ENCODE results near the gene SLC13A4.
"Not testable (repeated sequence)": the region's sequence is repeated elsewhere in the genome, so short reads cannot be mapped to it uniquely, and the experiment has no call there.

SLC13A4 gene

GRCh38 chr7:135704074-135704473 lies 23.9 kb downstream of the SLC13A4 start:
- DNase-seq (ENCODE audit: extremely low read depth in 1 of 2, low read depth in 1 of 2), result no peak

GRCh38 chr7:135697276-135698049 lies 30.5 kb downstream of the SLC13A4 start:
- DNase-seq (ENCODE audit: extremely low read depth in 1 of 2, low read depth in 1 of 2), result no peak

GRCh38 chr7:135693558-135693957 lies 34.4 kb downstream of the SLC13A4 start:
- DNase-seq (ENCODE audit: extremely low read depth in 1 of 2, low read depth in 1 of 2), result no peak

GRCh38 chr7:135692606-135693005 lies 35.4 kb downstream of the SLC13A4 start:
- not testable (repeated sequence) for DNase-seq (ENCODE audit: extremely low read depth in 1 of 2, low read depth in 1 of 2)

- DNase-seq (ENCODE audit: extremely low read depth in 1 of 2, low read depth in 1 of 2), result no peak
These were observed 35.9 kb downstream of the SLC13A4 start for GRCh38 chr7:135692055-135692454.

GRCh38 chr7:135690566-135690965 lies 37.4 kb downstream of the SLC13A4 start:
- DNase-seq (ENCODE audit: extremely low read depth in 1 of 2, low read depth in 1 of 2), result no peak

- DNase-seq (ENCODE audit: extremely low read depth in 1 of 2, low read depth in 1 of 2), result no peak
These were observed 40.5 kb downstream of the SLC13A4 start for GRCh38 chr7:135687466-135687865.

- DNase-seq (ENCODE audit: extremely low read depth in 1 of 2, low read depth in 1 of 2), result no peak
These were observed 42.5 kb downstream of the SLC13A4 start for GRCh38 chr7:135685306-135686084.

- no peak for DNase-seq (ENCODE audit: extremely low read depth in 1 of 2, low read depth in 1 of 2)
These were observed 43.3 kb downstream of the SLC13A4 start for GRCh38 chr7:135684699-135685098.

- DNase-seq (ENCODE audit: extremely low read depth in 1 of 2, low read depth in 1 of 2), result no peak
These were observed 43.9 kb downstream of the SLC13A4 start for GRCh38 chr7:135684136-135684535.

GRCh38 chr7:135683609-135684008 lies 44.4 kb downstream of the SLC13A4 start:
- no peak for DNase-seq (ENCODE audit: extremely low read depth in 1 of 2, low read depth in 1 of 2)

- no peak for DNase-seq (ENCODE audit: extremely low read depth in 1 of 2, low read depth in 1 of 2)
These were observed 45.8 kb downstream of the SLC13A4 start for GRCh38 chr7:135682191-135682590.

GRCh38 chr7:135681762-135682161 lies 46.2 kb downstream of the SLC13A4 start:
- DNase-seq (ENCODE audit: extremely low read depth in 1 of 2, low read depth in 1 of 2), result no peak

- DNase-seq (ENCODE audit: extremely low read depth in 1 of 2, low read depth in 1 of 2), result no peak
These were observed 49.1 kb downstream of the SLC13A4 start for GRCh38 chr7:135678612-135679575.

GRCh38 chr7:135673360-135673706 lies 54.7 kb downstream of the SLC13A4 start:
- no peak for DNase-seq (ENCODE audit: extremely low read depth in 1 of 2, low read depth in 1 of 2)

- DNase-seq (ENCODE audit: extremely low read depth in 1 of 2, low read depth in 1 of 2), result no peak
These were observed 55.2 kb downstream of the SLC13A4 start for GRCh38 chr7:135672560-135673359.

GRCh38 chr7:135670179-135670578 lies 57.8 kb downstream of the SLC13A4 start:
- DNase-seq (ENCODE audit: extremely low read depth in 1 of 2, low read depth in 1 of 2), result no peak

- no peak for DNase-seq (ENCODE audit: extremely low read depth in 1 of 2, low read depth in 1 of 2)
These were observed 58.2 kb downstream of the SLC13A4 start for GRCh38 chr7:135669774-135670173.

GRCh38 chr7:135668852-135669395 lies 59.1 kb downstream of the SLC13A4 start:
- DNase-seq (ENCODE audit: extremely low read depth in 1 of 2, low read depth in 1 of 2), result not testable (repeated sequence)

- DNase-seq (ENCODE audit: extremely low read depth in 1 of 2, low read depth in 1 of 2), result not testable (repeated sequence)
These were observed 60.4 kb downstream of the SLC13A4 start for GRCh38 chr7:135667626-135668025.
